Endothelial cell of umbilical vein (primary cell): ENCODE results near the gene CCDC92B. TPM values are rescaled to one million over a fixed set of nuclear protein-coding genes. Genes with fewer than 3 reads are reported as not detected.

Experiments used
- BruUV-seq: library from RNA; stranded (reverse); fragments of 400-500 nt; replicated peaks from 2 replicates; lab custom pipeline; 2021; lab: Mats Ljungman, UMichigan
- CTCF ChIA-PET: fragments of 300-600, 350-600 bp; sonication (Branson Sonifier 250); formaldehyde crosslinking; loops from one replicate; lab custom pipeline; 2021; ENCODE audit warnings: antibody characterized with exemption, inconsistent platforms; lab: Charles Lee
- POLR2A ChIA-PET: fragments of 300-600, 350-600 bp; sonication (Branson Sonifier 250); formaldehyde crosslinking; loops from one replicate; lab custom pipeline; 2021; ENCODE audit warnings: antibody characterized with exemption, inconsistent platforms; lab: Charles Lee
- DNase-seq: peaks from one replicate; pipeline ENCODE4 v3.0.0-alpha.2; 2011; ENCODE audit warnings: low read depth, low spot score
- FAIRE-seq: peaks from 2 replicates; lab custom pipeline; 2011; peaks lifted over from hg19 to GRCh38; lab: Jason Lieb, UNC
- H2AFZ ChIP-seq: 2 replicates; pipeline ENCODE4 v1.6.0; 2012; ENCODE audit warnings: low read depth, low read length, control low read depth, inconsistent platforms
- H3K27ac ChIP-seq: 2 replicates; pipeline ENCODE4 v1.5.1; 2011; ENCODE audit warnings: low read depth, mild to moderate bottlenecking, control low read depth, low read length, moderate library complexity; ENCODE audit not compliant: insufficient read depth
- H3K27me3 ChIP-seq, 2 experiments: 2 replicates each; pipeline versions ENCODE4 v1.6.0 to v1.6.1; 2011; ENCODE audit warnings: low read length in 2 of 2, mixed read lengths in 1 of 2; ENCODE audit not compliant: control insufficient read depth in 2 of 2, insufficient read depth in 2 of 2
- H3K36me3 ChIP-seq, 2 experiments: 2 replicates in 1 of 2; 3 replicates in 1 of 2; pipeline ENCODE4 v1.5.1; 2011; ENCODE audit warnings: low read length in 2 of 2, mild to moderate bottlenecking in 1 of 2, moderate library complexity in 1 of 2; ENCODE audit not compliant: control insufficient read depth in 2 of 2, insufficient read depth in 2 of 2; ENCODE audit errors: extremely low read depth in 1 of 2
- H3K4me1 ChIP-seq: 3 replicates; pipeline ENCODE4 v1.5.1; 2011; ENCODE audit warnings: mild to moderate bottlenecking, low read length; ENCODE audit not compliant: control insufficient read depth, insufficient read depth; ENCODE audit errors: extremely low read depth
- H3K4me2 ChIP-seq: 2 replicates; pipeline ENCODE4 v1.6.1; 2011; ENCODE audit warnings: low read length, control low read depth, mixed read lengths; ENCODE audit not compliant: insufficient read depth
- H3K4me3 ChIP-seq, 3 experiments: fragments of 200-600 bp in 1 of 3; sonication (generic), shearing (Covaris generic) in 1 of 3; replicated peaks in 1 of 3; 2 replicates each; pipeline ENCODE4 v1.5.1; 2011 to 2016; ENCODE audit warnings: control low read depth in 3 of 3, low read length in 3 of 3, mild to moderate bottlenecking in 2 of 3, inconsistent platforms in 1 of 3, low read depth in 1 of 3, moderate library complexity in 1 of 3; ENCODE audit not compliant: insufficient read depth in 1 of 3
- H3K79me2 ChIP-seq: 2 replicates; pipeline ENCODE4 v1.6.0; 2012; ENCODE audit warnings: low read length, inconsistent platforms; ENCODE audit not compliant: control insufficient read depth, insufficient read depth
- H3K9ac ChIP-seq: replicated peaks from 2 replicates; pipeline ENCODE3; 2011; ENCODE audit warnings: low read length, control low read depth; ENCODE audit not compliant: insufficient read depth; ENCODE audit errors: extremely low read depth
- H3K9me1 ChIP-seq: replicated peaks from 3 replicates; pipeline ENCODE4 v1.6.0; 2011; ENCODE audit warnings: mild to moderate bottlenecking, low read length; ENCODE audit not compliant: control insufficient read depth, insufficient read depth; ENCODE audit errors: extremely low read depth
- H3K9me3 ChIP-seq: replicated peaks from 2 replicates; pipeline ENCODE4 v1.5.1; 2012; ENCODE audit warnings: low read length, inconsistent platforms; ENCODE audit not compliant: control insufficient read depth, insufficient read depth
- H4K20me1 ChIP-seq: replicated peaks from 2 replicates; pipeline ENCODE3; 2011; ENCODE audit warnings: mild to moderate bottlenecking, low read length; ENCODE audit not compliant: control insufficient read depth, insufficient read depth; ENCODE audit errors: extremely low read depth
- EZH2 ChIP-seq: IDR thresholded peaks from 2 replicates; pipeline ENCODE4 v1.6.1; 2012; ENCODE audit warnings: borderline replicate concordance, low read depth, mild to moderate bottlenecking, moderate library complexity, low read length, inconsistent platforms; ENCODE audit not compliant: severe bottlenecking
- FOS ChIP-seq: IDR thresholded peaks from 2 replicates; pipeline ENCODE4 v1.6.1; 2011; ENCODE audit warnings: mild to moderate bottlenecking, low read length, moderate library complexity, borderline replicate concordance; ENCODE audit not compliant: insufficient read depth
- GATA2 ChIP-seq: IDR thresholded peaks from 2 replicates; pipeline ENCODE4 v1.7.0; 2011; ENCODE audit warnings: low read depth, mild to moderate bottlenecking, moderate library complexity, mixed read lengths, low read length; ENCODE audit not compliant: insufficient read length, insufficient read depth
- JUN ChIP-seq: IDR thresholded peaks from 2 replicates; pipeline ENCODE4 v1.6.1; 2011; ENCODE audit warnings: borderline replicate concordance, low read depth; ENCODE audit not compliant: insufficient read length, insufficient read depth
- MYC ChIP-seq: IDR thresholded peaks from one replicate; pipeline ENCODE4 v1.6.1; 2011; ENCODE audit warnings: mild to moderate bottlenecking, low read depth, low read length
- POLR2A ChIP-seq: IDR thresholded peaks from 2 replicates; pipeline ENCODE4 v1.6.1; 2012; ENCODE audit warnings: low read depth, mild to moderate bottlenecking, control low read depth, low read length
- POLR2AphosphoS5 ChIP-seq: IDR thresholded peaks from 2 replicates; pipeline ENCODE4 v1.6.1; 2012; ENCODE audit warnings: low read depth, mild to moderate bottlenecking, control low read depth, low read length, moderate library complexity; ENCODE audit not compliant: insufficient read depth
- dilution Hi-C: fragments of 300-500 bp; cut with MboI; formaldehyde crosslinking; loops from one replicate; pipeline ENCODE4 v1.15.0; 2019; ENCODE audit warnings: low sequenced_read_pairs; ENCODE audit not compliant: extremely low pct_ligation_motif_present
- intact Hi-C: fragments of 100-400 bp; cut with micrococcal nuclease; formaldehyde crosslinking; loops from one replicate; pipeline ENCODE4 v1.10.0; 2022
- polyA plus RNA-seq, 4 experiments: library from polyadenylated mRNA; depleted of rRNA in 3 of 4; stranded (reverse) in 3 of 4; unstranded in 1 of 4; fragments of >200 nt; gene quantifications; 2 replicates each; pipeline versions ENCODE4 v1.2.1 to v1.2.3, GENCODE V29; 2011 to 2012; ENCODE audit warnings: missing spikeins in 1 of 4
- total RNA-seq: library from RNA; stranded (reverse); gene quantifications from 2 replicates; pipeline ENCODE4 v1.2.3, GENCODE V29; 2021
- TF ChIP-seq, protein P1 (sequence below): IDR thresholded peaks from 2 replicates; pipeline ENCODE4 v1.6.1; 2011; ENCODE audit not compliant: insufficient read depth, insufficient read length
- TF ChIP-seq, protein P2 (sequence below), 2 donors: IDR thresholded peaks; 1 replicate in 1 of 2; 2 replicates in 1 of 2; pipeline ENCODE4 v1.5.1; 2011; ENCODE audit warnings: low read length in 2 of 2, mild to moderate bottlenecking in 2 of 2, moderate library complexity in 2 of 2, control low read depth in 1 of 2, inconsistent platforms in 1 of 2, low read depth in 1 of 2; ENCODE audit not compliant: insufficient read depth in 1 of 2; ENCODE audit errors: extremely low read depth in 1 of 2

The CCDC92B gene
- total and polyA plus RNA-seq, 2 donors (not counting 3 experiments of a cell fraction or from before 2014, with no cell fraction given): not detected

DNA sequence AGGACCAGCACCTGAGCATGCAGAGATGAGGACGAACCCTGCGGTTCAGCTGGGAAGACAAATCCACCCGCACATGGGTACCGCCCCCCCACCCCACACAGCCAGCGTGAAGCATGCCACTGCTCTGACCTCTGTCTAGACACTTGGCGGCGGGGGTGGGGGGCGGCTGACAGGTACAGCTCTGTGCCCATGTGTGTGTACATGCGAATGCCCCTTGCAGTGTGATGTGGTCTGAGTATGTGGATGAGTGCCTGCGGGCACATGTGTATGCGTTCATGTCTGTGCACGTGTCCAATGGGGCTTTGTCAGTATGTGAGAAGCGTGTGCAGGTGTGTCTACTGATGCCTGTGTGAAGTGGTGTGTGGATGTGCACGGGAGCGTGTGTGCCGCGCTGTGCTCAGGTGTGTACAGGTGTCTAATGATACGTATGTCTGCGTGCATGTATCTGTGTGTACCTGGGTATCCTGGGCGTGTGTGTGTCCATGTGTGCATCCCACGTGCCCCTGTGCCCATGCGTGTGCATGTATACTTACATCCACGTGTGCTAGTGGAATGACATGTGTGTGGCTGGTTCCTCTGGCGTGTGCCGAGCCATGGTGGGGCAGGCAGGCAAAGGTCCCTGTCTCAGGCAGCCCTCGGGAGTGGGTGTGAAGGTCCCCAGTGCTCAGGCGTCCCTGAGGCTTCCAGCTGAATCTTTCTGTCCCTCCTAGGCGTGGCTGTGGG, 46.1 kb upstream of the CCDC92B start:
- DNase-seq: no peak
- ChIA-PET CTCF (interaction anchor here (1.1 kb wide), 2 partner anchors 10 kb away, joined by 3 read pairs; no protein-coding TSS in a partner anchor), POLR2A (no interaction called here)
- no peaks in the 10 kb centered on the region for H4K20me1 ChIP-seq
- no peak overlapping the region for H3K9ac ChIP-seq
- H3K4me3 ChIP-seq: no peak overlapping the region
- no peak overlapping the region for H2AFZ ChIP-seq
- H3K36me3 ChIP-seq: no peaks in the 10 kb centered on the region
- H3K4me2 ChIP-seq: no peak overlapping the region
- FAIRE-seq: no peak
- dilution Hi-C loops (no loop called here), intact Hi-C loops (no loop called here)
- TF ChIP-seq, protein P1, sequence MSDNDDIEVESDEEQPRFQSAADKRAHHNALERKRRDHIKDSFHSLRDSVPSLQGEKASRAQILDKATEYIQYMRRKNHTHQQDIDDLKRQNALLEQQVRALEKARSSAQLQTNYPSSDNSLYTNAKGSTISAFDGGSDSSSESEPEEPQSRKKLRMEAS: no peak
- TF ChIP-seq POLR2A (no peak), GATA2 (no peak), EZH2 (no peak), JUN (no peak), POLR2AphosphoS5 (no peak), FOS (no peak), MYC (no peak)
- TF ChIP-seq, protein P2, sequence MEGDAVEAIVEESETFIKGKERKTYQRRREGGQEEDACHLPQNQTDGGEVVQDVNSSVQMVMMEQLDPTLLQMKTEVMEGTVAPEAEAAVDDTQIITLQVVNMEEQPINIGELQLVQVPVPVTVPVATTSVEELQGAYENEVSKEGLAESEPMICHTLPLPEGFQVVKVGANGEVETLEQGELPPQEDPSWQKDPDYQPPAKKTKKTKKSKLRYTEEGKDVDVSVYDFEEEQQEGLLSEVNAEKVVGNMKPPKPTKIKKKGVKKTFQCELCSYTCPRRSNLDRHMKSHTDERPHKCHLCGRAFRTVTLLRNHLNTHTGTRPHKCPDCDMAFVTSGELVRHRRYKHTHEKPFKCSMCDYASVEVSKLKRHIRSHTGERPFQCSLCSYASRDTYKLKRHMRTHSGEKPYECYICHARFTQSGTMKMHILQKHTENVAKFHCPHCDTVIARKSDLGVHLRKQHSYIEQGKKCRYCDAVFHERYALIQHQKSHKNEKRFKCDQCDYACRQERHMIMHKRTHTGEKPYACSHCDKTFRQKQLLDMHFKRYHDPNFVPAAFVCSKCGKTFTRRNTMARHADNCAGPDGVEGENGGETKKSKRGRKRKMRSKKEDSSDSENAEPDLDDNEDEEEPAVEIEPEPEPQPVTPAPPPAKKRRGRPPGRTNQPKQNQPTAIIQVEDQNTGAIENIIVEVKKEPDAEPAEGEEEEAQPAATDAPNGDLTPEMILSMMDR (IDR thresholded peaks at IDR 0.05; ENCODE audit: extremely low read depth in 1 of 2, insufficient read depth in 1 of 2, low read depth in 1 of 2, low read length in 2 of 2): no peak
- H3K9me1 ChIP-seq: no peaks in the 10 kb centered on the region
- no peaks in the 10 kb centered on the region for H3K79me2 ChIP-seq
- no peak overlapping the region for H3K27ac ChIP-seq
- no peaks in the 10 kb centered on the region for H3K4me1 ChIP-seq
- no TSS peak for BruUV-seq
- H3K9me3 ChIP-seq: no peaks in the 10 kb centered on the region
- H3K27me3 ChIP-seq: peaks cover 0 to 2% of the 10 kb centered on the region in 2 experiments
